Daoy (cell line): ENCODE results near the gene PFAS. TPM values are rescaled to one million over a fixed set of nuclear protein-coding genes. Genes with fewer than 3 reads are reported as not detected.
A peak's percentile ranks its signal among the peaks of the same experiment; 100 is the strongest.

Experiments used
- DNase-seq: peaks from one replicate; pipeline ENCODE4 v3.0.0-alpha.2; 2015; ENCODE audit warnings: low read depth
- total RNA-seq: library from RNA; depleted of rRNA; stranded (reverse); fragments of >200 nt; shearing (Covaris generic); gene quantifications from 2 replicates; pipeline ENCODE4 v1.2.3, GENCODE V29; 2014; rRNA removed

The PFAS gene
- total RNA-seq, 1 experiment from 2014 or later, result 35.1 TPM

DNA sequence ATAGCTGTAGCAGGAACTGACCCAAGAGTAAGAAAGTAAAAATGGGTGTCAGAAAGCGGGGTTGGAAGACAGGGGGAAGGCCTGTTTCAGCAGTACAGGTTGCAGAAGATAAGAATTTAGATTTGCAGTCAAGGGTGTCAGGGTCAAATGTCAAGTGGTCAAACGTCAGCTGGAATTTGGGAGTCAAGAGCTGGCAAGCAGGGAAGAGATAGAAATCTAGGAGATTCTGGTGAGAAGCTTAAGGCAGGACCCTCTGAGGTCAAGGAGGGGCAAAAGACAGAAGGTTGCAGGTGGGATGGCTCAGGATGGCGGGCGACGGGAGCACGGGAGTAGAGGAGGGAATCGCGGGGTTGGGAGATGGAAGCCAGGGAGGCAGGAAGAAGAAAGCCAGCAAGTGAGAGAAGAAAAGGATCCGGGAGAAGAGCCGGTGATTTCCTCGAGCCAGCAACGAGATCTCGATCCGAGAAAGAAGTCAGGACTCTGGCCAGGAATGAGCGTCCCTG, 45.8 kb downstream of the PFAS start:
- no peak for DNase-seq

- no peak for DNase-seq
These were observed 51.1 kb downstream of the PFAS start for GRCh38 chr17:8300226-8300625.

- peak; percentile 59 for DNase-seq
These were observed 51.6 kb downstream of the PFAS start for GRCh38 chr17:8300627-8301242.

DNA sequence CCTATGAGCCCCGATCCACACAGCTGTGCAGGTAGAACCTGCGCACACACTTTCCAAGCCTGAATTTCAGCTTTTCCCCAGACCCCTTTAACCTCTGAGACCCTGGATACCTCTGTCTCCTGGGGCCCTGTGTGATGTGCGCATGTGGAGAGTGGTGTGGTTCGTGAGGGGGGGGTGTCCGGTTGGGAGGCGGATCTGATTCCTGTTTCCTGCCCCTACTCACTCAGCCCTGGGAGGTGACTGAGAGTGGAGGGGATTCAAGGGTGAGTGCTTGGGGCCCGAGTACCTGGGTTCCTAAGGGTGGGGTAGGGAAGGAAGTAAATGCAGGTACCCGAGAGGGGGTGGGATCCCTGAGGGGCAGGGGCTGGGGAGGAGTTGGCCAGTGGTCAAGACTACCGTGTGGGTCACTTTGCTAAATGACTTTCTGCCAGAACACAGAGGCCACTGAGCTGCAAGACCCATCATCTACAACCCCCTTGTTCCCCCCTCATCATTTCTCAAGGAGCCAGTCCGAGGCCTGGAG, 61.6 kb downstream of the PFAS start:
- DNase-seq, result no peak

- no peak for DNase-seq
These were observed 62.2 kb downstream of the PFAS start for GRCh38 chr17:8311131-8311790.

- no peak for DNase-seq
These were observed 63.2 kb downstream of the PFAS start for GRCh38 chr17:8312251-8312650.

DNA sequence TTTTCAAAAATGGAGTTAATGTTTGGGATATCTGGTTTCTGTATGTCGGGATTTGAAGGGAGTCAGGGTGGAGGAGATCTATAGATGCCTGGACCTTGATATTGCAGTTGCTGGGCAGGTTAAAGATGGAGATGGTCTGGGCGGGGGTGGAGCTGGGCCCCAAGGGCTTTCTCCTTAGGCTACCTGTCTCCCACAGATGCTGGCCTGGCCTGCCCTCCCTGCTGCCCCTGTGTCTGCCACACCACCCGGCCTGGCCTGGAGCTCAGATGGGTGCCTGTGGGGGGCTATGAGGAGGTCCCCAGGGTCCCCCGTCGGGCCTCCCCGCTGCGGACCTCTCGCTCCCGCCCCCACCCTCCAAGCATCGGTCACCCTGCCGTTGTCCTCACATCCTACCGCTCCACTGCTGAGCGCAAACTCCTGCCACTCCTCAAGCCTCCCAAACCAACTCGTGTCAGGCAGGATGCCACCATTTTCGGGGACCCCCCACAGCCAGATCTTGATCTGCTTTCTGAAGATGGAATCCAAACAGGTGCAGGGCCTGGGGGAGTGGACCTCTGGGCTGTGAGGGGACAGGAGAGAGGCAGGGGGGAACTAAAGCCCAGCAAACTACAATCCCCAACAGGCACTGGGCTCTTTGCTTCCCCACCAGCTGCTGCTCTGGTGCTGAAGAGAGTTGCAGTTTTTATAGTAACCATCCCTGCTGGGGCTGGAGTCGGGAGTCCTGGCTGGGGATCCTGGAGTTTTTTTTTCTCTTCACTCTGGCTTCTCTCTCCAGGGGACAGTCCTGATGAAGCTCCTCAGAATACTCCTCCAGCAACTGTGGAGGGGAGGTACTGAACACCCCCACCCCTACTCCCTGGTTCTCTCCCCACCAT, 63.9 kb downstream of the PFAS start:
- no peak for DNase-seq

- no peak for DNase-seq
These were observed 66.0 kb downstream of the PFAS start for GRCh38 chr17:8314797-8315763.

GRCh38 chr17:8315764-8316217, 66.7 kb downstream of the PFAS start:
- DNase-seq, result no peak

- DNase-seq, result no peak
These were observed 69.2 kb downstream of the PFAS start for GRCh38 chr17:8318010-8318935.

Other genes with a start within 250 kb of the PFAS start
- under 0.01 TPM in 1 of 2 replicates, not detected in the other for gene GUCY2D, start 246.7 kb upstream of the PFAS start, total RNA-seq
- not detected in 2 replicates for gene ALOX15B, start 210.2 kb upstream of the PFAS start, total RNA-seq
- not detected in 2 replicates for gene ALOX12B, start 161.6 kb upstream of the PFAS start, total RNA-seq
- 0.03 TPM in 1 of 2 replicates, not detected in the other for gene ALOXE3, start 130.8 kb upstream of the PFAS start, total RNA-seq
- 0.40 and 0.92 TPM in 2 replicates for gene HES7, start 125.2 kb upstream of the PFAS start, total RNA-seq
- 0.74 and 1.9 TPM in 2 replicates for gene PER1, start 96.9 kb upstream of the PFAS start, total RNA-seq
- 2.7 and 3.5 TPM in 2 replicates for gene VAMP2, start 86.3 kb upstream of the PFAS start, total RNA-seq
- gene TMEM107, start 72.9 kb upstream of the PFAS start, total RNA-seq, result 23.4 TPM in 2 replicates
- gene BORCS6, start 59.1 kb upstream of the PFAS start, total RNA-seq, result 3.3 and 3.6 TPM in 2 replicates
- 105 and 136 TPM in 2 replicates for gene AURKB, start 38.7 kb upstream of the PFAS start, total RNA-seq
- 1.7 and 1.8 TPM in 2 replicates for gene CTC1, start 1.2 kb upstream of the PFAS start, total RNA-seq
- gene RANGRF, start 39.4 kb downstream of the PFAS start, total RNA-seq, result 6.9 and 10.6 TPM in 2 replicates
- 0.63 and 0.86 TPM in 2 replicates for gene SLC25A35, start 46.1 kb downstream of the PFAS start, total RNA-seq
- gene ARHGEF15, start 61.0 kb downstream of the PFAS start, total RNA-seq, result not detected in 2 replicates
- not detected in 2 replicates for gene ODF4, start 90.6 kb downstream of the PFAS start, total RNA-seq
- 4,153 and 4,235 TPM in 2 replicates for gene RPL26, start 133.9 kb downstream of the PFAS start, total RNA-seq
- gene RNF222, start 148.5 kb downstream of the PFAS start, total RNA-seq, result not detected in 2 replicates
- 17.0 and 20.7 TPM in 2 replicates for gene NDEL1, start 186.6 kb downstream of the PFAS start, total RNA-seq